HL-60 (cell line): ENCODE results near the gene RASD2.

Experiments used
- DNase-seq, 2 experiments: peaks; one replicate each; pipeline ENCODE4 v3.0.0-alpha.2; 2010 to 2020; ENCODE audit warnings: low read depth in 1 of 2, low spot score in 1 of 2
- H3K27ac ChIP-seq: fragments of 250-450 bp; sonication (Bioruptor Pico); replicated peaks from 2 replicates; pipeline ENCODE4 v1.5.1; 2020; ENCODE audit warnings: mild to moderate bottlenecking, moderate library complexity
- H3K27me3 ChIP-seq: fragments of 250-450 bp; sonication (Bioruptor Pico); 2 replicates; pipeline ENCODE4 v1.5.1; 2021; ENCODE audit warnings: mild to moderate bottlenecking, moderate library complexity; ENCODE audit not compliant: insufficient read depth, poor library complexity, severe bottlenecking
- H3K4me3 ChIP-seq: replicated peaks from 2 replicates; pipeline ENCODE4 v1.5.1; 2011; ENCODE audit warnings: mild to moderate bottlenecking, control low read depth, low read length; ENCODE audit not compliant: insufficient read depth
- CTCF ChIP-seq: IDR thresholded peaks from one replicate; pipeline ENCODE4 v1.5.1; 2011; ENCODE audit warnings: low read length, control low read depth, inconsistent platforms; ENCODE audit not compliant: insufficient read depth
- GABPA ChIP-seq: IDR thresholded peaks from 2 replicates; pipeline ENCODE4 v1.6.1; 2012; ENCODE audit warnings: low read depth
- POLR2AphosphoS5 ChIP-seq: IDR thresholded peaks from 2 replicates; pipeline ENCODE4 v1.6.1; 2012; ENCODE audit warnings: low read depth
- REST ChIP-seq: IDR thresholded peaks from 2 replicates; pipeline ENCODE4 v1.6.1; 2012; ENCODE audit warnings: low read depth; ENCODE audit not compliant: insufficient replicate concordance
- SPI1 ChIP-seq: IDR thresholded peaks from 2 replicates; pipeline ENCODE4 v1.6.1; 2012; ENCODE audit warnings: low read depth, mild to moderate bottlenecking, borderline replicate concordance

RASD2 gene

GRCh38 chr22:35582218-35582860, 41.7 kb downstream of the RASD2 start:
- DNase-seq = no peak
- no peak overlapping the region for H3K4me3 ChIP-seq
- no peak for TF ChIP-seq CTCF
- no peak for TF ChIP-seq REST
- TF ChIP-seq POLR2AphosphoS5 = no peak
- no peak for TF ChIP-seq SPI1
- no peak for TF ChIP-seq GABPA
- no peak overlapping the region for H3K27ac ChIP-seq
- H3K27me3 ChIP-seq = no peaks in the 10 kb centered on the region

- no peaks in the 10 kb centered on the region for H3K27me3 ChIP-seq
- TF ChIP-seq SPI1 = no peak
- peak; percentile 89 for TF ChIP-seq CTCF
- TF ChIP-seq REST = no peak
- peak; percentile 43 to 53 for DNase-seq
- H3K27ac ChIP-seq = no peak overlapping the region
- H3K4me3 ChIP-seq = no peak overlapping the region
These were observed 42.4 kb downstream of the RASD2 start for GRCh38 chr22:35582861-35583670.

- TF ChIP-seq SPI1 = 0 out of 2 replicates have a peak, but pooled peaks have one; percentile 4
- TF ChIP-seq REST = no peak
- DNase-seq = no peak
- Histone ChIP-seq H3K27ac (no peak overlapping the region), H3K4me3 (no peak overlapping the region), H3K27me3 (no peaks in the 10 kb centered on the region)
These were observed 46.1 kb downstream of the RASD2 start for GRCh38 chr22:35586771-35587170.
